Amniotic epithelial cell (primary cell): ENCODE data around the gene DNAJC1.
A peak's percentile ranks its signal among the peaks of the same experiment; 100 is the strongest.
"Not testable (repeated sequence)": the region's sequence is repeated elsewhere in the genome, so short reads cannot be mapped to it uniquely, and the experiment has no call there.

Experiments used
- DNase-seq: peaks from one replicate; pipeline ENCODE4 v3.0.0-alpha.2; 2010; ENCODE audit warnings: low read depth

The DNAJC1 gene

GRCh38 chr10:21827308-21827707 lies 176.2 kb downstream of the DNAJC1 start:
- DNase-seq = no peak

DNA sequence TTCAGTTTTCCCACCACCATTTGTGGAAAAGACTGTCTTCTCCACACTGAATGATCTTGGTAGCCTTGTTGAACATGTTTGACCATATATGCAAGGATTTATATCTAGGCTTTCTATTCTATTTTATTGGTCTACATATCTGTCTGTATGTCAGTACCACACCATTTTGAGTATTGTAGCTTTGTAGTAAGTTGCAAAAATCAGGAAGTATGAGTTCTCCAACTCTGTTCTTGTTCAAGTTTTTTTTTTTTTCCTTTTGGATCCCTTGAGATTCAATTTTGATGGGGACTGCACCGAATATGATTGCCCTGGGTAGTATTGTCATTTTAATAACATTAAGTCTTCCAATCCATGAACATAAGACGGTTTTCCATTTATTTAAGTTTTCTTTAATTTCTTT lies 176.8 kb downstream of the DNAJC1 start:
- no peak for DNase-seq

DNA sequence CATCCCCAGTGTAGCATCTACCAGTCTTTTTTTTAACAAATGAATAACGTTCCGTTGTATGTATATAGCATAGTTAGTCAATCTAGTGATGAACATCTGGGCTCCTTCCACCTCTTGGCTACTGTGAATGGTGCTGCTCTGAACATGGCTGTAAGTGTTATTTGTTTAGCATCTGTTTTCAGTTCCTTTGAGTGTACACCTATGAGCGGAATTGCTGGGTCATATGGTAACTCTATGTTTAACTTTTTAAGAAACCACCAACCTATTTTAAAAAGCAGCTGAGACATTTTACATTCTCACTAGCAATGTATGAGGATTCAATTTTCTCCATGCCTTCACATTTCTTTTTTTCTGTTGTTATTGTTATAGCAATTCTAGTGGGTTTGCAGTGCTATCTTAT lies 178.2 kb downstream of the DNAJC1 start:
- peak; percentile 22 for DNase-seq

DNA sequence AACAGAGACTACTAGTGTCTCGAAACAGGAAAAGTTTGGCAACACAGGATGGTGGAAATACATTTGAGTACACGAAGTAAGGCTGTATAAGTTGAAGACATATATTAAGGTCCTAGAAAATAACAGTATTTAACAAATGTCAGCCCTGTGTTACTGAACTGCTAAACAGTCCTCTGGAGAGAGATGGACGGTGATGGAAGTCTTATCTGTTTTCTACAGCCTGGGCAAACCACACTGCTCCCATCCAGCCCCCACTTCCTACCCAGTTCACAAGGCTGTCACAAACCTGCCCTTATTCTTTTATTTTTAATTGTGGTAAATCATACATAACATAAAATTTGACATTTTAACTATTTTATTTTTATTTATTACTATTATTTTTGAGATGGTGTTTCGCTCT lies 179.1 kb downstream of the DNAJC1 start:
- DNase-seq = no peak

- no peak for DNase-seq
Observed at GRCh38 chr10:21823617-21824016, 179.9 kb downstream of the DNAJC1 start.

DNA sequence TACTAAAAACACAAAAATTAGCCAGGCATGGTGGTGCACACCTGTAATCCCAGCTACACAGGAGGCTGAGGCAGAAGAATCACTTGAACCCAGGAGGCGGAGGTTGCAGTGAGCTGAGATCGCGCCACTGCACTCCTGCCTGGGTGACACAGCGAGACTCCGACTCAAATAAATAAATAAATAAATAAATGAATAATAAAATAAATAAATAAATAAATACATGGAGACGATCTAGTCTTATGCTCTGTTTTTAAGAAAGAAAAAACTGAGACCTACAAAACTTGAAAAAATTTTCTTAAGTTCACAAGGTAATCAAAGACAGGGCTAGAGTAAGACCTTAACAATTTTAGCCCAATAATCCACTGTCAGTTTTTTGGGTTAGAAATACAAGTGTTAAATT lies 181.3 kb downstream of the DNAJC1 start:
- not testable (repeated sequence) for DNase-seq

- DNase-seq = no peak
Observed at GRCh38 chr10:21820952-21821351, 182.6 kb downstream of the DNAJC1 start.

DNA sequence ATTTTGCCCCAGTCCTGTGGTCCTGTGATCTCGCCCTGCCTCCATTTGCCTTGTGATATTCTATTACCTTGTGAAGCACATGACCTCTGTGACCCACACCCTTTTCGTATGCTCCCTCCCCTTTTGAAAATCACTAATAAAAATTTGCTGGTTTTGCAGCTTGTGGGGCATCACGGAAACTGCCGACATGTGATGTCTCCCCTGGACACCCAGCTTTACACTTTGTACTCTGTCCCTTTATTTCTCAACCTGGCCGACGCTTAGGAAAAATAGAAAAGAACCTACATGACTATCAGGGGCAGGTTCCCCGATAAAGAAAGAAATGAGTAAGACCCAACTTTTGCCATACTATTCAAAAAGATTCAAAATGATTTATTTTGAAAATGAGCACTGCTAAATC lies 185.1 kb downstream of the DNAJC1 start:
- not testable (repeated sequence) for DNase-seq

DNA sequence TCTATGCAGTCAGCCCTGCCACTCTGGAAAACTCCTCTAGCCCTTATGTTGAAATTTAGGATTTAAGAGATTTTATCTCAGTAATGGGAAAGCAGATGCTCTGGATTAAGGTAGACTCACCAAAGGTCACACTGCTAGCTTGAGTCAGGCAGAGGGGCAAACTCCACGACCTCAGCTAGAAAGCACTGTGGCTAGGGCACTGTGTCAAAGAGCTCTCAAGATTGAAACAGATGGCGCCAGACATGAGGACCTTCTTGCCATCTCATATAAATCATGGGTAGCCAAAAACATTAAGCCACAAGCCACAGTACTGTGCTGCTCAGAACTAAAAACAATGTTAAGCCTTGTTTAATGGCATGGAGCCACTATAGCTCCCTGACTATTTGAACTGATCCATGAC lies 188.7 kb downstream of the DNAJC1 start:
- peak; percentile 36 for DNase-seq

DNA sequence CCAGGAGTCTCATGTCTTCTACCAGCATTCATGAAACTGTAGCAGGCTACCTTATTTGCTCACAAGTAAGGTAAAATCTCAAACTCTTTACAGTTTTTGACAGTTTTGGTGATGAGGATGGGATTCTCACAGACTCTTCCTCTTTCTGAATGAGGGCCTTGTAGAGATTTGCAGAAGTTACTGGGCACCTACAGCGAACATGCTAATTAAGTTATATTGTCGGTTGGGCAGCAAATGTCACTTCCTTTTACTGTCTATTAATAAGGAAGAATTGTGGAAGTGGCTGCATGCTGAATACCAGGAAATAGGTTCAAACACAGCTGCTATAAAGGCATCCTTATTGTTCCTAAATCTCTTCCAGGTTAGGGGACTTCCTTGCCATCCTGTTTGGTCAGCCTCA lies 189.6 kb downstream of the DNAJC1 start:
- no peak for DNase-seq

- DNase-seq = peak; percentile 79
Observed at GRCh38 chr10:21811245-21811585, 192.3 kb downstream of the DNAJC1 start.

DNA sequence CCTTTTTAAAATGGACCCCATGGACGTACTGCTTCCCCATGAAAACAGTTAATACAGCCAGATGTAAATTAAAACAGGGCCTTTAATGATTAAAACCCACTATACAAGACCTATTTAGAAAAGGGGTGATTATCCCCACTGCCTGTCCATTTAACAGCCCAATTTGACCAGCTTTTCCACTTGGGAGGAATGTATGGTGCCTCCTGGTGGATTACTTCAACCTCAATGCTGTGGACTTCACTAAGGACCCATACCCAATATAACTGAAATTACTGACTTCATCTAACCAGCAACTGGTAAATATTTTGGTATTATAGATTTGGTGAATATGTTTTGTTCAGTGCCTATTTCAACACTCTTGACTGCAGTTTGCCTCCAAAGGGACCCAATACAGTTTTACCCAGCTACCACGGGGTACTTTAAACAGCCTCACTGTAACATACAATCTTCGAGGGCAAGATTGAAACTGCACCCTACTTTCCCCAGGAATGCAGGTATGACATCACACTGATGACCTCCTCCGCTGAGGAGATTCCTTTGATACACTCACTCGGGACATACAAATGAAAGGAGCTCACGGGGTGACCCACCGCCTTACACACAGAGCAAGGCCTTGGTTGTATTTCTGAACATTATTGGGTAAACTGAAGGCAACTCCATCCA lies 192.8 kb downstream of the DNAJC1 start:
- DNase-seq = peak; percentile 43

- DNase-seq = no peak
Observed at GRCh38 chr10:21808550-21808949, 195.0 kb downstream of the DNAJC1 start.

- peak; percentile 46 for DNase-seq
Observed at GRCh38 chr10:21807180-21807579, 196.3 kb downstream of the DNAJC1 start.

DNA sequence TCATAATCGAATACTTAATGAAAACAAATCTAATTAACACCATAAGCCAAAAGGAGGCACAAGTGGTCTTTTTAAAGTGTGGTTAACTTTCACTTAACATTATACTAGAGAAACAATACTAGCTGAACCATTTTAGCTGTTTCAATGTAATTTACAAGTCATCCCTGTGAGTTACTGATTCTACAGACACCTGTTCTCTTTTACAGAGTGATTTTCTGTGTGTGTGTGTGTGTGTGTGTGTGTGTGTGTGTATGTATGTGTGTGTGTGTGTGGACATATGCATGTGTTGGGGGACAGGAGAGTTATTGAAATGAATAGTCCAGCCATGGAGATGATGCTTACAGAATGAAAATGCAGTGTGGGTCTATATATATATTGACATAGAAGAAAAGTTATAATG lies 200.2 kb downstream of the DNAJC1 start:
- DNase-seq = no peak

GRCh38 chr10:21801609-21802008 lies 201.9 kb downstream of the DNAJC1 start:
- no peak for DNase-seq

- no peak for DNase-seq
Observed at GRCh38 chr10:21797984-21798765, 205.4 kb downstream of the DNAJC1 start.

DNA sequence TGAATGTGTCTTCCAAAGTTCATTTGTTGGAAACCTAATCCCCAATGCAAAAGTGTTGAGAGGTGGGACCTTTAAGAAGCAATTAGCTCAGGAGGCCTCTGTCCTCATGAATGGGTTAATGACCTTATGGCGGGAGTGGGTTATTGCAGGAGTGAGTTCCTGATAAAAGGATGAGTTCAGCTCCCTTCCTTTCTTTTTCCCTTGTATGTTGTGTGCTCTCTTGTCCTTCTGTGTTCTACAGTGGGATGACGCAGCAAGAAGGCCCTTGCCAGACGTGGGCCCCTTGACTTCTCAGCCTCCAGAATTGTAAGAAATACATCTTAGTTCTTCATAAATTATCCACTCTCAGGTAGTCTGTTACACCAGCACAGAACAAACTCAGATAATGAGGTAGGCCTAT lies 206.0 kb downstream of the DNAJC1 start:
- no peak for DNase-seq

GRCh38 chr10:21791276-21791675 lies 212.3 kb downstream of the DNAJC1 start:
- no peak for DNase-seq

GRCh38 chr10:21776883-21777282 lies 226.6 kb downstream of the DNAJC1 start:
- no peak for DNase-seq

GRCh38 chr10:21771219-21771618 lies 232.3 kb downstream of the DNAJC1 start:
- DNase-seq = no peak

- no peak for DNase-seq
Observed at GRCh38 chr10:21769041-21769440, 234.5 kb downstream of the DNAJC1 start.

- no peak for DNase-seq
Observed at GRCh38 chr10:21764466-21765189, 238.9 kb downstream of the DNAJC1 start.
